Stimulated activated naive CD8-positive, alpha-beta T cell treated with anti-CD3 and anti-CD28 coated beads, Interleukin-15, Interleukin-2, amounts not matched to agents 100 U/mL and 50 U/mL, for 24 hours (primary cell): Measurements from ENCODE around the gene SNRNP35.
"Not testable (repeated sequence)": the region's sequence is repeated elsewhere in the genome, so short reads cannot be mapped to it uniquely, and the experiment has no call there.

Experiments used
- ATAC-seq: fragments of 150-1000 bp; cut with Tn5 transposase; one replicate; pipeline ENCODE4 v1.10.0; 2021
- DNase-seq: peaks from one replicate; pipeline ENCODE4 v3.0.0; 2021

SNRNP35 gene

GRCh38 chr12:123457980-123458779 is at the start of gene SNRNP35:
Gene SNRNP35 (plus strand): TSS chr12:123458139. CDS start chr12:123465541, 7,402 bp downstream.
- DNase-seq (peak; percentile 83), ATAC-seq (peak; percentile 85)

- DNase-seq, ATAC-seq: not testable (repeated sequence)
Measured at GRCh38 chr12:123408619-123409018, 49.3 kb upstream of the SNRNP35 start.

GRCh38 chr12:123409284-123410040 is 48.5 kb upstream of the SNRNP35 start:
- not testable (repeated sequence) for DNase-seq, ATAC-seq

GRCh38 chr12:123410041-123410412 is 47.9 kb upstream of the SNRNP35 start:
- DNase-seq, result no peak
- no peak for ATAC-seq

- ATAC-seq, result no peak
- no peak for DNase-seq
Measured at GRCh38 chr12:123421314-123421713, 36.6 kb upstream of the SNRNP35 start.

GRCh38 chr12:123427036-123427769 is 30.7 kb upstream of the SNRNP35 start:
- ATAC-seq, result peak; percentile 63
- DNase-seq, result peak; percentile 31

GRCh38 chr12:123428591-123428990 is 29.3 kb upstream of the SNRNP35 start:
- DNase-seq (no peak), ATAC-seq (no peak)

- DNase-seq, ATAC-seq: not testable (repeated sequence)
Measured at GRCh38 chr12:123429101-123429500, 28.8 kb upstream of the SNRNP35 start.

- DNase-seq (peak; percentile 37), ATAC-seq (peak; percentile 6)
Measured at GRCh38 chr12:123431951-123432817, 25.8 kb upstream of the SNRNP35 start.

GRCh38 chr12:123433615-123434014 is 24.3 kb upstream of the SNRNP35 start:
- no peak for DNase-seq
- no peak for ATAC-seq

GRCh38 chr12:123435636-123436016 is 22.3 kb upstream of the SNRNP35 start:
- ATAC-seq, result no peak
- no peak for DNase-seq

GRCh38 chr12:123436017-123436964 is 21.6 kb upstream of the SNRNP35 start, which contains the start of gene RILPL2:
Gene RILPL2 (minus strand): TSS chr12:123436684. CDS start chr12:123436420, 264 bp downstream.
- DNase-seq (peak; percentile 97), ATAC-seq (peak; percentile 93)

- DNase-seq (no peak), ATAC-seq (no peak)
Measured at GRCh38 chr12:123441523-123442164, 16.3 kb upstream of the SNRNP35 start.

GRCh38 chr12:123442774-123443173 is 15.2 kb upstream of the SNRNP35 start:
- DNase-seq (no peak), ATAC-seq (no peak)

GRCh38 chr12:123444092-123445026 is 13.6 kb upstream of the SNRNP35 start:
- ATAC-seq (no peak), DNase-seq (no peak)

GRCh38 chr12:123445388-123446332 is 12.3 kb upstream of the SNRNP35 start:
- ATAC-seq (no peak), DNase-seq (no peak)

- no peak for ATAC-seq
- DNase-seq, result no peak
Measured at GRCh38 chr12:123446333-123446713, 11.6 kb upstream of the SNRNP35 start.
